ENCODE data around the gene DNAH10.

- TF ChIP-seq POLR2A (IDR thresholded peaks at IDR 0.05; ENCODE audit: extremely low read depth, insufficient read length) (no peak), CTCF (IDR thresholded peaks at IDR 0.05; ENCODE audit: low read depth, low read length) (no peak)
Observed at GRCh38 chr12:123928897-123929296, 166.8 kb downstream of the DNAH10 start.

All from NB4 (cell line).